GM19035 (cell line): ENCODE measurements around the gene TTC23.
"Not testable (repeated sequence)": the region's sequence is repeated elsewhere in the genome, so short reads cannot be mapped to it uniquely, and the experiment has no call there.

ENCODE experiments used
- ATAC-seq: cut with Tn5 transposase; IDR thresholded peaks from one replicate; pipeline ENCODE4 v1.9.1; 2021; ENCODE audit not compliant: unreplicated experiment

The TTC23 gene

DNA sequence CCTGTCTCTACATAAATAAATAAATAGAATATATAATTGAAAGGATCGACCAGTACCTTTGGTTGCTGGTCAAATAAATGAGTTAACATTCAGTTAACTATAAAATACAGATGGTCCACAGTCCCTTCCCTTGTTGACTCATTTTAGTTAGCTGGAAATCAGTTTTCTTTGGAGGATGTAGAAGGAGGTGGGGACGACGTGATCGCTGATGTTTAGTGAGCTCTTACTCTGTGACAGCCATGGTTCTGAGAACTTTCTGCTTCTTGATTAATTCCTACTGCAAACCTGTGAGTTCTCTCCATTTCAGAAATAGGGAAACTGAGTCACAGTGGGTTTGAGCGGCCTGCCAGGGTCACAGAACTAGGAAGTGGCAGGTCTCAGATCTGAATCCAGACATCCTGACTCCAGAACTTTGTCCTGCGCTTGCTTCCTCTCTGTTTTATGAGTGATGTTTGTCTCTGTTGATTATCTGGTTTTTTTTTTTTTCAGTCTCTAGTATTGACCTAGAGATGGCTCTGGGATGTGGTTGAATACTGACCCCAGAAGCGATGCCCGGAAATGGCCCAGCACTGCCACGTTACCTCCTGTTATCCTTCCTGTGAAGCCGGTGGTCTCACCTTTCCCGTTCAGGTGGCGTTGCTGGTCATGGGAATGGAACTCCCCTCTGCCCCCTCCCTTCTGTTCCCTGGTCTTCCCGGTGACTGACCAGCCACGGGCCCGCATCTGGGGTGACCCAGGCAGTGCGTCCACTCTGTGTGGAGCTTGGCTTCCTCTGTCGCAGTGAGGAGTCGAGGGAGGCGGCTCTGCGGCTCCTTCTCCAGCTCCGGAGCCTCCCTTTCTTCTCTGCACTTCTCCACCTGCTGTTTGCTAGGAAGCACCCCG is 126.3 kb downstream of the TTC23 start:
- no peak for ATAC-seq

- no peak for ATAC-seq
Measured at GRCh38 chr15:99121691-99122410, 127.5 kb downstream of the TTC23 start.

DNA sequence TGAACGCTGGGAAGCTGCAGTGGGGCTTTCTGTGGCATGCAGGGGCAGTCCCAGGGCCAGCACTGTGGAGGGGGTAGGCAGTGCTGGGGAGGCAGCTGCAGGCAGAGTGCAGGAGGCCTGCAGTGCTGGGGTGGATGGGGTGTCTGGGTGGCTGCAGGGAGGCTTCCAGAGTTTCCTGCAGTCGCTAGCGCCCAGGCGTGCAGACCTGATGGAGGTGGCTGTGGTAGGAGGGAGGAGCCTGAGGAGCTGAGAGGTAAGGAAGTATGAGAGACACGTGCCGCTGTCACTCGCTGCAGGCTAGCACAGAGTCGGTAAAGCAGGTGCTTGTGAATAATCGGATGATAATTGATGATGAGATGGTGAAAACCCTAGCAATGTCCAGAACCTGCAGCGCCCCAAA is 128.2 kb downstream of the TTC23 start:
- ATAC-seq: no peak

GRCh38 chr15:99120050-99120777 is 129.2 kb downstream of the TTC23 start:
- no peak for ATAC-seq

DNA sequence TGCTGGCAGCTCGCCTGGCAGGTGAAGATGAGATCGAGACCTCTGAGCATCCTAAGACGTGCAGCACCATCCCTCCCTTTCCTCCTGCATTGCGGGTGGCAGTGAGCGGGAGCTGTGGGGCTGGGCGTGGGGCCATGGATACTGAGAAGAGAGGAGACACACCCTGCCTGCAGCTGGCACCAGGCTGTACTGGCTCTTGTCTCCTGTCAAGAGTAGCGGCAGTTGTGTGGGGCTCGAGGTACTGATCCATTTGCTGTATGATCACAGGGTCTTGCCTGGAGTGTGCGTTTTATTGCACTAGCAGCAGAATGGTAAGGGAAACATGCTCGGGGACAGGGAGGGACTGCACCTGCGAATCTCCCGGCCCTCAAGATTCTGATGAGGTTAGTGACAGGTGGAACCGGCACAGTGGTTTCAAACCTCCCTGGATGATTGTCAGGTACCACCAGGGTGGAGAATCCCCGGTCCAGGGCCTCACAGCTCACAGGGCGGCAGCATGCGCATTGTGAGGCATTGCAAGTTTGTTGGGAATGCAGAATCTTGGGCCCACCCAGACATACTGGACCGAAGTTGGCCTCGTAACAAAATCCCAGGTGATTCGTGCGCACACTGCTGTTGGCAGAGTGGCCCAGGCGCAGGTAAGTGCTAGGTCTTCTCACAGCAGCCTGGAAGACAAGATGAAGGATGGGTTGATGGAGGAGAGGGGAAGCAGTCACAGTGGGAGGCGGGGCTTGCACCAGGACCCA is 130.4 kb downstream of the TTC23 start:
- no peak for ATAC-seq

- ATAC-seq: no peak
Measured at GRCh38 chr15:99118258-99118632, 131.1 kb downstream of the TTC23 start.

- ATAC-seq: no peak
Measured at GRCh38 chr15:99117563-99118257, 131.7 kb downstream of the TTC23 start.

GRCh38 chr15:99117111-99117510 is 132.3 kb downstream of the TTC23 start:
- no peak for ATAC-seq

GRCh38 chr15:99115300-99116215 is 133.8 kb downstream of the TTC23 start:
- ATAC-seq: no peak

GRCh38 chr15:99114511-99115299 is 134.7 kb downstream of the TTC23 start:
- ATAC-seq: no peak

- ATAC-seq: no peak
Measured at GRCh38 chr15:99113547-99114271, 135.7 kb downstream of the TTC23 start.

- ATAC-seq: not testable (repeated sequence)
Measured at GRCh38 chr15:99111641-99112040, 137.7 kb downstream of the TTC23 start.

- ATAC-seq: no peak
Measured at GRCh38 chr15:99110581-99111320, 138.6 kb downstream of the TTC23 start.

- no peak for ATAC-seq
Measured at GRCh38 chr15:99110093-99110492, 139.3 kb downstream of the TTC23 start.

- ATAC-seq: no peak
Measured at GRCh38 chr15:99109555-99110021, 139.8 kb downstream of the TTC23 start.

GRCh38 chr15:99108993-99109392 is 140.4 kb downstream of the TTC23 start:
- no peak for ATAC-seq
